ENCODE measurements around the gene MEF2C.
A peak's percentile ranks its signal among the peaks of the same experiment; 100 is the strongest.
"Not testable (repeated sequence)": the region's sequence is repeated elsewhere in the genome, so short reads cannot be mapped to it uniquely, and the experiment has no call there.

MEF2C gene

DNA sequence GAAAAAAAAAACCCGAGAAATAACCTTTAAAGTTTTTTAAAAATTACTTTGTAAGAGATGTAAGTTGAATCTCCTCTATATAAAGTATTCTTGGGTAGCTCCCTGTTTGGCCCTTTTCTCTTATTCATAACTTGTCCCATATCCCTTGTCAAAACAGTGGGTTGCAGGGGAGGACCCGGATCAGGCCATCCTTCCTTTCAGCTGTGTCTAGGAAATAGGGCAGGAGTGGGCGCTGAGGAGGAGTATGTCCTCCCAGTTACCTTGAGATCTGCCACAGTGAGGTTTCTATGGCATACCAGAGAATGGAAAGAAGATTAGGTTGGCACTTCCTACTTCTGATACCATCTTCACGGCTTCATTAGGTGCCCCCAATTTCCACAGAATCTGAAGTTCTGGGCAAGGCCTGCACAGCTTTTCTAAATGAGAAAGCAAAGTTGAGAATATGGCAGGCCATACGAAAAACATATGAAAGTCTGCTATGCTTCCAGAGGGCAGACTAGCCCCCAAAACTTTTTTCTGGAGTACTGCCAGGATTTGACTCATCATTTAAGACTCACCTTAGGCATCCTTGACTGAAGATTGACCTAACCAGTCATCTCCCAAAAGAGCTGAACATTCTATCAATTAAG lies 20.3 kb downstream of the MEF2C start:
- DNase-seq (ENCODE audit: low read depth), result no peak

- no peak for DNase-seq (ENCODE audit: low read depth)
Observed at GRCh38 chr5:88861231-88861630, 21.8 kb downstream of the MEF2C start.

DNA sequence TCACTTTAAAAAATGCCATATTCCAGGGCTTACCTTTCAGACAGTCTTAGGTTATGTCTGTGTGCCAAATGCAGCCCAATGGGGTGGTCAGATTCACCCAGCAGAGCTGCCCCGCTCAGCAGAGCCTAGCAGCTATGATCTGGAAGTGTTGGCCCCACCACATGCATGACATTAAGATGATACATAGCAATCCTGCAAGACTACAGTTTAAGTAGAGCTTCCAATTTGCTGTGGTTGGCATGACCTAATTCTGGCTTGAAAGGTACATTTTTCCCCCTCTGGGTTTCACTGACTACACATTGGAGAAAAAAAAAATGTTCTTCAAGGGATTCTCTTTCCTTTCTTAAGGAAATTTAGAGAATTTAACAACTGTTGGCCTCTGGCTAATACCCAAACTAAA lies 22.5 kb downstream of the MEF2C start:
- DNase-seq (ENCODE audit: low read depth), result no peak

GRCh38 chr5:88858392-88858791 lies 24.6 kb downstream of the MEF2C start:
- DNase-seq (ENCODE audit: low read depth), result no peak

DNA sequence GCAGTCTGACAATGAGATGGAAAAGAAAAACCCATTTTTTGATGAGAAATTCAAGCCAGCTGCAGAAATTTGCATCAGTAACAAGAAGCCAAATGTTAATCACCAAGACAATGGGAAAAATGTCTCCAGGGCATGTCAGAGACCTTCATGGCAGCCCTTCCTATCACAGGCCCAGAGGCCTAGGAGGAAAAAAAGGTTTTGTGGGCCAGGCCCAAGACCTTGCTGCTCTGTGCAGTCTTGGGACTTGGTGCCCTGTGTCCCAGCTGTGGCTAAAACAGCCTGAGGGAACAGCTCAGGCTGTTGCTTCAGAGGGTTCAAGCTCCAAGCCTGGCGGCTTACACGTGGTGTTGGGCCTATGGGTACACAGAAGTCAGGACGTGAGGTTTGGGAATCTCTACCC lies 26.6 kb downstream of the MEF2C start:
- not testable (repeated sequence) for DNase-seq (ENCODE audit: low read depth)

- DNase-seq (ENCODE audit: low read depth), result no peak
Observed at GRCh38 chr5:88854769-88855168, 28.2 kb downstream of the MEF2C start.

DNA sequence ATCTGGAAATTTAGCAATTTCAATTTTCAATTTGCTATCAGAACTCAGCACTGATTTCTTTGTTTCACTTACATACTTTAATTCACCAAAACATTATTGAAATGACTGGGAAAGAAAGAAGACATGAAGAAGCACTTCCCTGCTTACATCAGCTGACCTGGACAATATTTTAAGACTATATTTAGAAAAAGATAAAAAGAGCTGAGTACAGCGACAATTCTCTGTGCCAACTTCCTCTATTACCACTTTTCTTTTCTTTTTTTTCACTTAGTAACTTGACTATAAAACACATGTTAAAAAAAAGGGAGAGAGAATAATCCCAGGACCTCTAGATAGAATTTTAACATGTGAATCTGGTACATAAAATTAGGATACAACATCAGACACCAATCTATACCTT lies 35.6 kb downstream of the MEF2C start:
- DNase-seq (ENCODE audit: low read depth), result no peak

- no peak for DNase-seq (ENCODE audit: low read depth)
Observed at GRCh38 chr5:88846434-88846833, 36.5 kb downstream of the MEF2C start.

GRCh38 chr5:88845081-88845697 lies 37.8 kb downstream of the MEF2C start:
- DNase-seq (ENCODE audit: low read depth), result no peak

- no peak for DNase-seq (ENCODE audit: low read depth)
Observed at GRCh38 chr5:88842784-88843183, 40.2 kb downstream of the MEF2C start.

DNA sequence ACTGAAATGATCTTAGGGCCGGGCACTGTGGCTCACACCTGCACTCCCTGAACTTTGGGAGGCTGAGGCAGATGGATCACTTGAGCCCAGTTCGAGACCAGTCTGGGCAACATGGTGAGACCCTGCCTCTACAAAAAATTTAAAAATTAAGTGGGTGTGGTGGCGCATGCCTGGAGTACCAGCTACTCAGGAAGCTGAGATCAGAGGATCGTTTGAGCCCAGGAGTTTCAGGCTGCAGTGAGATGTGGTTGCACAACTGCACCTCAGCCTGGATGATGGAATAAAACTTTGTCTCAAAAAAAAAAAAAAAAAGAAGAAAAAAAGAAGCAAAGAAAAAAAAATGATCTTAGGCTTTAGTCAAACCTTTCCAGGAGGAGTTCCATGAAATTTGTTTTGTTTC lies 41.8 kb downstream of the MEF2C start:
- DNase-seq (ENCODE audit: low read depth), result no peak

DNA sequence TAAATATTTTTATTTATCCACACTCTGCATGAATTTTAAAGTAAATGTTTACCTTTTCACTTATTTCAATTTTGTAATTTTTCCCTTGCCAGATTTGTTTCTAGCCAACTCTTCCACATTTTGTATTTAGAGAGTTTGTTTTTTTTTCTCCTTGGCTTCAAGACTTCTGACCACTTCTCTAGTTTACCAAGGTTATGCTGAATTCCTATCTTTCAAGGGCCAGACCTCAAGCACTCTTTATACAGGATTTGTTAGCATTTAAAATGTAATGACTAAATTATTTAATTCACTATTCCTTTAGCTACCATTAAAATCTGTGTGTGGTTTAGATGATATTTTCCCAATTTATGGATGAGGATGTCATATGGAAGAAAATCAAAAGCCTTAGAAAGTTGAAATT lies 42.5 kb downstream of the MEF2C start:
- no peak for DNase-seq (ENCODE audit: low read depth)

GRCh38 chr5:88839238-88839637 lies 43.7 kb downstream of the MEF2C start:
- no peak for DNase-seq (ENCODE audit: low read depth)

- no peak for DNase-seq (ENCODE audit: low read depth)
Observed at GRCh38 chr5:88838500-88838899, 44.5 kb downstream of the MEF2C start.

- no peak for DNase-seq (ENCODE audit: low read depth)
Observed at GRCh38 chr5:88837817-88838216, 45.2 kb downstream of the MEF2C start.

GRCh38 chr5:88837222-88837621 lies 45.8 kb downstream of the MEF2C start:
- no peak for DNase-seq (ENCODE audit: low read depth)

DNA sequence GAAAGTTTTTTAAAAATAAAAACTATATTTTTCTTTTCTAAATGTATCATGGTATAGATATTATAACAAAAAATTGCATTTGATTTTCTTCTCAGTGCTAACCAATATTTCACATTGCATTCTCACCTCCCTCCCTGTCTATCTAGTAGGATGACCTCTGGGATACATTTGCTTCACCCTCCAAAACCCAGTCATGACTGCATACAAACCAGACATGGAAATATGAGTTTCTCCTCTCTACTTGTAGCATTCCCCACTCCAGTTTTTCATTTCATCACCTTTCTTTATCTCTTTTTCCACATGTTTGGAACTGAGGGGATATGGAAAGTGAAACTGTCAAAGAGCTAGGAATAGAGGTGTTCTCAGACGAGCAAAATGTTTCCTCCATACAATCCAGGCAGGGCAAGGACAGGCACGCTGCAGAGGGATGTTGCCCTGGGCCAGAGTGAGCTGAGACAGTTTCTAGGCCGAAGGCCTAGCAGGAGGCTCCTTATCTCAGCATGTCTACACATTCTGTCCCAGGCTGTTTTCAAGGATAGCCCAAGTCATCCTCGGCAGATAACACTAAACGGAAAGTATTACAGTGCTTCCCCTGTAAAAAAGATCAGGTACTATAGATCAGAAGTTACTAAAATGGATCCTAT lies 46.7 kb downstream of the MEF2C start:
- peak; percentile 26 for DNase-seq (ENCODE audit: low read depth)

DNA sequence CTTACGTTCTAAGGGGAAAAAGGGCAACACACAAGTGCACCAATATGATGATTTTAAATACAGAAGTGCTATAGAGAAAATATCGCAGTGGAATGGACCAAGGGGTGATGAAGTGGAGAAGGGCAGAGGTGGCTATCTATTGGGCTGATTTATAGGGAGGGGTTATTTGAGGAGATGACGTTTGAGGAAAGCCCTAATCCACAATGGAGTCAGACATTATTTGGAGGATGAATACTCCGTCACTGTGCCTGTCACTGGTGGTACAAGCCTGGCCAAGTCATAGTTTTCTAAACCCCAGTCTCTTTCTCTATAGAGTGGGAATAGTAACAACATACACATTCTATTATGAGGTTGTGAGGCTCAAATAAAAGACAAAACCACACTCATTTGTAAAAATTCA lies 48.5 kb downstream of the MEF2C start:
- DNase-seq (ENCODE audit: low read depth), result no peak

- DNase-seq (ENCODE audit: low read depth), result no peak
Observed at GRCh38 chr5:88834131-88834462, 48.9 kb downstream of the MEF2C start.

DNA sequence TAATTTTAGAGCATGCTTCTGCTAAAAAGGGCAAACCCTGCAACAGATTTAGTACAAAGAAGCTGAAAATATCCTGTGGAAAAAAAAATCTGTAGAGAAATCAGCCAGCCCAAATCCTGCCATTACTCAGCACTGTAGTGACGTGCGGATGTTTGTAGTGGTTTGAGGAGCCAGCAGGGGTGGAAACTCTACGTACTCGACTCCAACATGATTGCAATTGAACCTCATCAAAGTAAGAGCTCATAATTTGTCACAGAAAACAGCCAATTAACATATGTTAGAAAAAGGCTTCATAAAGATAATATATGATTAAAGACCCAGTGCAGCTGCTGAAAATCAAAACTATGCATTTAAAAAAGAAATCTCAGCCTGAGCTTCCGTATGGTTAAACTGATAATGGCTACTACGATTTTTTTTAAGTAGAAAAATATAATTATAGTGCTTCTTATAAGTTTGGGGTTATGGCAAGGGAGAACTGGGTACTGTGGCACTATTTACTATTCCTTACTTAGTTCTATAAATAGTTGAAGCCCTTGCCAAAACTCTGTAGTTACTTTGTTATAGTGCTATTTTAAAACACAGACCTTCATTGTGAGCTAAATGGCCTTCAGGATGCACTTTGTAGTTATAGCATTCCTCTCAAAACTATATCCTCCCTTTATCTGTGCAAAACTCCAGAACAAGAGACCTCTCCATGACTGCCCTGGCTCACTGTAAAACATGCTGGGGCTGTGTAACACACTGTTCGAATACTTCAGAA lies 49.4 kb downstream of the MEF2C start:
- no peak for DNase-seq (ENCODE audit: low read depth)

- DNase-seq (ENCODE audit: low read depth), result no peak
Observed at GRCh38 chr5:88831816-88832215, 51.2 kb downstream of the MEF2C start.

DNA sequence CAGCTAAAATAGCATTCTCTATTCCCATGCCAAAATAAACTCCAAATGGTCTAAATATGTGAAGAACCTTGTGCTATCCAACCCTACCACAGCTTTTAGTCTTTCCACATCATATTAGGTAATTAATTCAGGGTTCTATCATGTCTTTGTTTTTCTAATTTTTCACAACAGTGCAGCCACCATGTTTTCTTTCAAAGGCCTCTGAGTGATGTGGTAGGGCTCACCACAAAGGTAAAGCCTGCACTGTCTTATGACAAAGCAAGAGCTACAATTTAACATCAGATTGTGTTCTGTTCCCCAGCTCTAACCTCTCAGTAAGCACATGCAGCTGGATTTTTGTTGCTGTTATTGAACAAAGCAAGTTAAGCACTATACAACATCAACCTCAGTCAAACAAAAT lies 52.4 kb downstream of the MEF2C start:
- no peak for DNase-seq (ENCODE audit: low read depth)

GRCh38 chr5:88829775-88830174 lies 53.2 kb downstream of the MEF2C start:
- no peak for DNase-seq (ENCODE audit: low read depth)

Measured in CMK (cell line).